DOHH2 (cell line): ENCODE data around the gene MGMT.

Experiments
- H3F3A ChIP-seq: fragments of 200-600 bp; sonication (generic), shearing (Covaris generic); 2 replicates; pipeline ENCODE4 v1.6.0; 2016; ENCODE audit warnings: antibody characterized with exemption, mild to moderate bottlenecking; ENCODE audit not compliant: control insufficient read depth, insufficient read depth
- H3K27ac ChIP-seq: fragments of 200-600 bp; sonication (generic); 2 replicates; pipeline ENCODE4 v1.5.1; 2014; ENCODE audit warnings: low read depth, mild to moderate bottlenecking, low read length, moderate library complexity
- H3K27me3 ChIP-seq: fragments of 200-600 bp; sonication (generic); 2 replicates; pipeline ENCODE4 v1.6.1; 2014; ENCODE audit warnings: mild to moderate bottlenecking, low read length, mixed read lengths; ENCODE audit not compliant: control insufficient read depth
- H3K36me3 ChIP-seq: fragments of 200-600 bp; sonication (generic); 2 replicates; pipeline ENCODE4 v1.6.1; 2014; ENCODE audit warnings: mild to moderate bottlenecking, low read length, moderate library complexity, mixed read lengths; ENCODE audit not compliant: control insufficient read depth
- H3K4me1 ChIP-seq: fragments of 200-600 bp; sonication (generic); 2 replicates; pipeline ENCODE4 v1.6.1; 2014; ENCODE audit warnings: mild to moderate bottlenecking, low read length, mixed read lengths; ENCODE audit not compliant: control insufficient read depth
- H3K4me2 ChIP-seq: fragments of 200-600 bp; sonication (generic); 2 replicates; pipeline ENCODE4 v1.6.0; 2014; ENCODE audit warnings: mild to moderate bottlenecking, low read length, moderate library complexity
- H3K4me3 ChIP-seq: fragments of 200-600 bp; sonication (generic); 2 replicates; pipeline ENCODE4 v1.5.1; 2014; ENCODE audit warnings: mild to moderate bottlenecking, low read length, mixed read lengths
- H3K79me2 ChIP-seq: fragments of 200-600 bp; sonication (generic); 2 replicates; pipeline ENCODE4 v1.6.1; 2014; ENCODE audit warnings: mild to moderate bottlenecking, low read length, mixed read lengths; ENCODE audit not compliant: control insufficient read depth
- H3K9me2 ChIP-seq: fragments of 200-600 bp; sonication (generic); replicated peaks from 2 replicates; pipeline ENCODE4 v1.6.1; 2014; ENCODE audit warnings: mild to moderate bottlenecking, low read length, mixed read lengths; ENCODE audit not compliant: control insufficient read depth
- H3K9me3 ChIP-seq: fragments of 200-600 bp; sonication (generic); 2 replicates; pipeline ENCODE4 v1.6.1; 2014; ENCODE audit warnings: antibody characterized with exemption, low read length, mixed read lengths; ENCODE audit not compliant: control insufficient read depth, insufficient read depth
- H4K20me1 ChIP-seq: fragments of 200-600 bp; sonication (generic); 2 replicates; pipeline ENCODE4 v1.6.0; 2014; ENCODE audit warnings: low read depth, mild to moderate bottlenecking, antibody characterized with exemption, low read length, moderate library complexity; ENCODE audit not compliant: control insufficient read depth, insufficient read depth
- EZH2phosphoT487 ChIP-seq: fragments of 200-600 bp; sonication (generic); IDR thresholded peaks from 2 replicates; pipeline ENCODE4 v1.6.1; 2017; ENCODE audit warnings: borderline replicate concordance, mild to moderate bottlenecking, antibody characterized with exemption, low read length, moderate library complexity, mixed read lengths
- TF ChIP-seq, protein P1 (sequence below): fragments of 200-600 bp; sonication (generic); IDR thresholded peaks from one replicate; pipeline ENCODE4 v1.5.1; 2014; ENCODE audit warnings: antibody characterized with exemption, mild to moderate bottlenecking, low read depth, low read length; ENCODE audit not compliant: poor library complexity, severe bottlenecking

The MGMT gene

DNA sequence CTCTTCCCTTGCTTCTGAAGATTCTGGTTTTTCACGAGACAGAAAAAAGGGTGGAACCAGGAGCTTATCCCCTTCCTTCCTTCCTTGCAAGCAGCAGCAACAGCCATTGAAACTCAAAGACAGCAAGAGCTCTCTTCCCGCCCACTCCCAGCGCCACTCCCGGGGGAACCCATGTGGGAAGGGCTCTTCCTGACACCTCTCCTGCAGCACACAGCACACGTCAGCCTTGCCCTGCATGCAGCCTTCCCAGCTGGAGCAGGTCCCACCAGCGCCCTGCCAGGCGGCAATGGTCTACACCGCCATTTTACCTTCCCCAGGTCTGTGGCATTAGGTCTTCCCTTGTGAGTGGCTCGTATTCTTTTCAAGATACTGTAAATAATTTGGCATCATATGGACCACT, 161.8 kb downstream of the MGMT start:
- no peaks in the 10 kb centered on the region for H3K27me3 ChIP-seq
- no peaks in the 10 kb centered on the region for H4K20me1 ChIP-seq
- no peaks in the 10 kb centered on the region for H3K9me2 ChIP-seq
- no peak overlapping the region for H3K27ac ChIP-seq
- H3K36me3 ChIP-seq, result no peaks in the 10 kb centered on the region
- TF ChIP-seq EZH2phosphoT487, result no peak
- TF ChIP-seq, protein P1, sequence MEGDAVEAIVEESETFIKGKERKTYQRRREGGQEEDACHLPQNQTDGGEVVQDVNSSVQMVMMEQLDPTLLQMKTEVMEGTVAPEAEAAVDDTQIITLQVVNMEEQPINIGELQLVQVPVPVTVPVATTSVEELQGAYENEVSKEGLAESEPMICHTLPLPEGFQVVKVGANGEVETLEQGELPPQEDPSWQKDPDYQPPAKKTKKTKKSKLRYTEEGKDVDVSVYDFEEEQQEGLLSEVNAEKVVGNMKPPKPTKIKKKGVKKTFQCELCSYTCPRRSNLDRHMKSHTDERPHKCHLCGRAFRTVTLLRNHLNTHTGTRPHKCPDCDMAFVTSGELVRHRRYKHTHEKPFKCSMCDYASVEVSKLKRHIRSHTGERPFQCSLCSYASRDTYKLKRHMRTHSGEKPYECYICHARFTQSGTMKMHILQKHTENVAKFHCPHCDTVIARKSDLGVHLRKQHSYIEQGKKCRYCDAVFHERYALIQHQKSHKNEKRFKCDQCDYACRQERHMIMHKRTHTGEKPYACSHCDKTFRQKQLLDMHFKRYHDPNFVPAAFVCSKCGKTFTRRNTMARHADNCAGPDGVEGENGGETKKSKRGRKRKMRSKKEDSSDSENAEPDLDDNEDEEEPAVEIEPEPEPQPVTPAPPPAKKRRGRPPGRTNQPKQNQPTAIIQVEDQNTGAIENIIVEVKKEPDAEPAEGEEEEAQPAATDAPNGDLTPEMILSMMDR, result no peak
- H3K4me2 ChIP-seq, result no peak overlapping the region
- no peaks in the 10 kb centered on the region for H3K4me1 ChIP-seq
- no peak overlapping the region for H3K4me3 ChIP-seq
- no peaks in the 10 kb centered on the region for H3F3A ChIP-seq
- H3K9me3 ChIP-seq, result 0 out of 2 replicates have a peak, but pooled peaks cover 1% of the 10 kb centered on the region
- no peaks in the 10 kb centered on the region for H3K79me2 ChIP-seq

DNA sequence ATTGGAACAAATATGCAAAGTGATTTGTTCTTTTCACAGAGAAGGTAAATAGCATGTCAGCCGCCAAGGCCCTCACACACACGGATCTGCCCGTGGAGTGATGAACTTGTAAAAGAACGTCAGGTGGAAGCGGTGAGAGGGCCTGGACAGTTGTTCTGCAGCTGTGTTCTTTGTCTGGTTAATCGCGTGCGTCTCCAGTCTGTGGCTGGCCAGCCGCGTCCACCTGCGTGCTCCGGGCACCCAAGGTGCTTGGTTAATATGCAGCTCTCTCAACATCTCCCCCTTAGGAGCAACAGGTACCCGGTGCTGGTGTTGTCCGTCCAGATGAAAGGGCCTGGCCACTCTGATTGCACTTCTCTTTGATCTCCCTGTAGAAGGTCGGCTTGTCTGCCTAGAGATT, 162.9 kb downstream of the MGMT start:
- H3K36me3 ChIP-seq, result no peaks in the 10 kb centered on the region
- no peaks in the 10 kb centered on the region for H3K4me1 ChIP-seq

DNA sequence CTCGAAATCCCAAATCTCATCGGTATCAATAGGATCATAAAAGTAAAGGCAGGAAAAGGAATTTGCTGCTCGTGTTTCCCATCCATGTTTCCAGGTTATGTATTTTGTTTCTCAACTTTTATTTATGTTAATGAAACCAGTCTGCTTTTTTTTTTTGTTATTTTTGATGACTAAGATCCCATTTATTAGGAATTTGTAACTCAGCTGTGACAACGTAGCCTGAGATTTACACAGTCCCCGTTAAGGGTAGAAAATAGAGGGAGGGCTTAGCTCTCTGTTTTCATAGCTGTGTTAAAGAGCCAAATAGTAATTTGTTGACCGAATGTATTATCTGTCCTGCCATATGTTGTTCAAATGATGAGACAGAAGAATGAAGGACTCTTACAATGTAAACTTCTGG, 164.0 kb downstream of the MGMT start:
- Histone ChIP-seq H4K20me1 (no peaks in the 10 kb centered on the region), H3K4me2 (no peak overlapping the region), H3K4me3 (no peak overlapping the region), H3K27ac (no peak overlapping the region), H3K36me3 (no peaks in the 10 kb centered on the region), H3K79me2 (no peaks in the 10 kb centered on the region), H3K27me3 (no peaks in the 10 kb centered on the region), H3F3A (no peaks in the 10 kb centered on the region), H3K9me3 (0 out of 2 replicates have a peak, but pooled peaks cover 5% of the 10 kb centered on the region), H3K9me2 (no peaks in the 10 kb centered on the region), H3K4me1 (no peaks in the 10 kb centered on the region)
- TF ChIP-seq, protein P1, result no peak
- no peak for TF ChIP-seq EZH2phosphoT487

More for the DNA sequence above, 162.9 kb downstream of the MGMT start:
- H3K79me2 ChIP-seq, result no peaks in the 10 kb centered on the region
- TF ChIP-seq EZH2phosphoT487, result no peak
- TF ChIP-seq, protein P1, result no peak
- no peaks in the 10 kb centered on the region for H3K27me3 ChIP-seq
- H3K9me3 ChIP-seq, result 0 out of 2 replicates have a peak, but pooled peaks cover 5% of the 10 kb centered on the region
- no peak overlapping the region for H3K4me2 ChIP-seq
- no peaks in the 10 kb centered on the region for H3K9me2 ChIP-seq
- no peaks in the 10 kb centered on the region for H4K20me1 ChIP-seq
- no peak overlapping the region for H3K4me3 ChIP-seq
- H3F3A ChIP-seq, result no peaks in the 10 kb centered on the region
- no peak overlapping the region for H3K27ac ChIP-seq
